H1 (cell line): ENCODE measurements around the gene CHRM3. TPM values are rescaled to one million over a fixed set of nuclear protein-coding genes. Genes with fewer than 3 reads are reported as not detected.

Source experiments
- CBX8 ChIP-seq: fragments of 300-800, 300-1000 bp; sonication (generic); IDR thresholded peaks from 2 replicates; pipeline ENCODE4 v1.7.1; 2016; ENCODE audit warnings: low read depth, low read length, borderline replicate concordance
- EGR1 ChIP-seq: IDR thresholded peaks from 2 replicates; pipeline ENCODE4 v1.6.1; 2011; ENCODE audit warnings: low read depth, low read length, borderline replicate concordance
- EP300 ChIP-seq, 2 experiments: IDR thresholded peaks; 1 replicate in 1 of 2; 2 replicates in 1 of 2; pipeline ENCODE4 v1.6.1; 2011 to 2012; ENCODE audit warnings: low read depth in 2 of 2, low read length in 2 of 2, mild to moderate bottlenecking in 2 of 2, borderline replicate concordance in 1 of 2, inconsistent platforms in 1 of 2, moderate library complexity in 1 of 2
- EZH2 ChIP-seq: fragments of 200-600 bp; sonication (generic); IDR thresholded peaks from 2 replicates; pipeline ENCODE4 v1.7.1; 2012; ENCODE audit warnings: low read depth, mild to moderate bottlenecking, moderate library complexity, low read length, inconsistent platforms; ENCODE audit not compliant: severe bottlenecking
- GABPA ChIP-seq: IDR thresholded peaks from 2 replicates; pipeline ENCODE4 v1.6.1; 2011; ENCODE audit warnings: mild to moderate bottlenecking, low read length, moderate library complexity, borderline replicate concordance; ENCODE audit not compliant: insufficient read depth
- GTF2F1 ChIP-seq: IDR thresholded peaks from 2 replicates; pipeline ENCODE4 v1.6.1; 2012; ENCODE audit warnings: low read depth, low read length, improper control_type of control experiment, borderline replicate concordance
- RNF2 ChIP-seq: fragments of 200-900, 300-1000 bp; sonication (generic); IDR thresholded peaks from 2 replicates; pipeline ENCODE4 v1.7.1; 2016; ENCODE audit warnings: borderline replicate concordance, low read depth, mild to moderate bottlenecking, antibody characterized with exemption, low read length; ENCODE audit not compliant: poor library complexity, severe bottlenecking; ENCODE audit errors: missing control alignments
- SIRT6 ChIP-seq: IDR thresholded peaks from one replicate; pipeline ENCODE4 v1.7.1; 2012; ENCODE audit warnings: low read length, inconsistent platforms
- SIX5 ChIP-seq: IDR thresholded peaks from 2 replicates; pipeline ENCODE4 v1.6.1; 2011; ENCODE audit warnings: mild to moderate bottlenecking, low read depth, low read length
- SRF ChIP-seq: IDR thresholded peaks from 2 replicates; pipeline ENCODE4 v1.6.1; 2011; ENCODE audit warnings: mild to moderate bottlenecking, low read depth, low read length, moderate library complexity
- polyA plus RNA-seq, 7 experiments: library from polyadenylated mRNA; depleted of rRNA in 3 of 7; stranded (reverse) in 5 of 7; unstranded in 2 of 7; fragments of >200 nt in 5 of 7; fragments of 200-250 nt in 2 of 7; gene quantifications; 1 replicate in 5 of 7; 2 replicates in 1 of 7; 4 replicates in 1 of 7; pipeline versions ENCODE4 v1.2.1 to v1.2.3, GENCODE V29; 2011 to 2013; ENCODE audit warnings: missing spikeins in 2 of 7, mixed read lengths in 2 of 7
- total RNA-seq: library from RNA; stranded (reverse); fragmentation: NEBNext Ultra II Directional; extraction: Animal tissue kit (Norgen Biotek cat#: 25700); gene quantifications from 2 replicates; pipeline ENCODE4 v1.2.1, GENCODE V29; 2021
- TF ChIP-seq, protein P1 (sequence below): fragments of 300-600 bp; sonication (generic); IDR thresholded peaks from 2 replicates; pipeline ENCODE4 v1.7.1; 2012; ENCODE audit warnings: low read length, moderate library complexity, mild to moderate bottlenecking, inconsistent platforms; ENCODE audit not compliant: insufficient replicate concordance

CHRM3 gene
- total and polyA plus RNA-seq, 2 of the 8 experiments (the other 6 are each of a cell fraction or from before 2014, with no cell fraction given): 3.3 to 5.0 TPM

- TF ChIP-seq, protein P1, sequence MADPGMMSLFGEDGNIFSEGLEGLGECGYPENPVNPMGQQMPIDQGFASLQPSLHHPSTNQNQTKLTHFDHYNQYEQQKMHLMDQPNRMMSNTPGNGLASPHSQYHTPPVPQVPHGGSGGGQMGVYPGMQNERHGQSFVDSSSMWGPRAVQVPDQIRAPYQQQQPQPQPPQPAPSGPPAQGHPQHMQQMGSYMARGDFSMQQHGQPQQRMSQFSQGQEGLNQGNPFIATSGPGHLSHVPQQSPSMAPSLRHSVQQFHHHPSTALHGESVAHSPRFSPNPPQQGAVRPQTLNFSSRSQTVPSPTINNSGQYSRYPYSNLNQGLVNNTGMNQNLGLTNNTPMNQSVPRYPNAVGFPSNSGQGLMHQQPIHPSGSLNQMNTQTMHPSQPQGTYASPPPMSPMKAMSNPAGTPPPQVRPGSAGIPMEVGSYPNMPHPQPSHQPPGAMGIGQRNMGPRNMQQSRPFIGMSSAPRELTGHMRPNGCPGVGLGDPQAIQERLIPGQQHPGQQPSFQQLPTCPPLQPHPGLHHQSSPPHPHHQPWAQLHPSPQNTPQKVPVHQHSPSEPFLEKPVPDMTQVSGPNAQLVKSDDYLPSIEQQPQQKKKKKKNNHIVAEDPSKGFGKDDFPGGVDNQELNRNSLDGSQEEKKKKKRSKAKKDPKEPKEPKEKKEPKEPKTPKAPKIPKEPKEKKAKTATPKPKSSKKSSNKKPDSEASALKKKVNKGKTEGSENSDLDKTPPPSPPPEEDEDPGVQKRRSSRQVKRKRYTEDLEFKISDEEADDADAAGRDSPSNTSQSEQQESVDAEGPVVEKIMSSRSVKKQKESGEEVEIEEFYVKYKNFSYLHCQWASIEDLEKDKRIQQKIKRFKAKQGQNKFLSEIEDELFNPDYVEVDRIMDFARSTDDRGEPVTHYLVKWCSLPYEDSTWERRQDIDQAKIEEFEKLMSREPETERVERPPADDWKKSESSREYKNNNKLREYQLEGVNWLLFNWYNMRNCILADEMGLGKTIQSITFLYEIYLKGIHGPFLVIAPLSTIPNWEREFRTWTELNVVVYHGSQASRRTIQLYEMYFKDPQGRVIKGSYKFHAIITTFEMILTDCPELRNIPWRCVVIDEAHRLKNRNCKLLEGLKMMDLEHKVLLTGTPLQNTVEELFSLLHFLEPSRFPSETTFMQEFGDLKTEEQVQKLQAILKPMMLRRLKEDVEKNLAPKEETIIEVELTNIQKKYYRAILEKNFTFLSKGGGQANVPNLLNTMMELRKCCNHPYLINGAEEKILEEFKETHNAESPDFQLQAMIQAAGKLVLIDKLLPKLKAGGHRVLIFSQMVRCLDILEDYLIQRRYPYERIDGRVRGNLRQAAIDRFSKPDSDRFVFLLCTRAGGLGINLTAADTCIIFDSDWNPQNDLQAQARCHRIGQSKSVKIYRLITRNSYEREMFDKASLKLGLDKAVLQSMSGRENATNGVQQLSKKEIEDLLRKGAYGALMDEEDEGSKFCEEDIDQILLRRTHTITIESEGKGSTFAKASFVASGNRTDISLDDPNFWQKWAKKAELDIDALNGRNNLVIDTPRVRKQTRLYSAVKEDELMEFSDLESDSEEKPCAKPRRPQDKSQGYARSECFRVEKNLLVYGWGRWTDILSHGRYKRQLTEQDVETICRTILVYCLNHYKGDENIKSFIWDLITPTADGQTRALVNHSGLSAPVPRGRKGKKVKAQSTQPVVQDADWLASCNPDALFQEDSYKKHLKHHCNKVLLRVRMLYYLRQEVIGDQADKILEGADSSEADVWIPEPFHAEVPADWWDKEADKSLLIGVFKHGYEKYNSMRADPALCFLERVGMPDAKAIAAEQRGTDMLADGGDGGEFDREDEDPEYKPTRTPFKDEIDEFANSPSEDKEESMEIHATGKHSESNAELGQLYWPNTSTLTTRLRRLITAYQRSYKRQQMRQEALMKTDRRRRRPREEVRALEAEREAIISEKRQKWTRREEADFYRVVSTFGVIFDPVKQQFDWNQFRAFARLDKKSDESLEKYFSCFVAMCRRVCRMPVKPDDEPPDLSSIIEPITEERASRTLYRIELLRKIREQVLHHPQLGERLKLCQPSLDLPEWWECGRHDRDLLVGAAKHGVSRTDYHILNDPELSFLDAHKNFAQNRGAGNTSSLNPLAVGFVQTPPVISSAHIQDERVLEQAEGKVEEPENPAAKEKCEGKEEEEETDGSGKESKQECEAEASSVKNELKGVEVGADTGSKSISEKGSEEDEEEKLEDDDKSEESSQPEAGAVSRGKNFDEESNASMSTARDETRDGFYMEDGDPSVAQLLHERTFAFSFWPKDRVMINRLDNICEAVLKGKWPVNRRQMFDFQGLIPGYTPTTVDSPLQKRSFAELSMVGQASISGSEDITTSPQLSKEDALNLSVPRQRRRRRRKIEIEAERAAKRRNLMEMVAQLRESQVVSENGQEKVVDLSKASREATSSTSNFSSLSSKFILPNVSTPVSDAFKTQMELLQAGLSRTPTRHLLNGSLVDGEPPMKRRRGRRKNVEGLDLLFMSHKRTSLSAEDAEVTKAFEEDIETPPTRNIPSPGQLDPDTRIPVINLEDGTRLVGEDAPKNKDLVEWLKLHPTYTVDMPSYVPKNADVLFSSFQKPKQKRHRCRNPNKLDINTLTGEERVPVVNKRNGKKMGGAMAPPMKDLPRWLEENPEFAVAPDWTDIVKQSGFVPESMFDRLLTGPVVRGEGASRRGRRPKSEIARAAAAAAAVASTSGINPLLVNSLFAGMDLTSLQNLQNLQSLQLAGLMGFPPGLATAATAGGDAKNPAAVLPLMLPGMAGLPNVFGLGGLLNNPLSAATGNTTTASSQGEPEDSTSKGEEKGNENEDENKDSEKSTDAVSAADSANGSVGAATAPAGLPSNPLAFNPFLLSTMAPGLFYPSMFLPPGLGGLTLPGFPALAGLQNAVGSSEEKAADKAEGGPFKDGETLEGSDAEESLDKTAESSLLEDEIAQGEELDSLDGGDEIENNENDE: no peak
- TF ChIP-seq CBX8 (no peak), GABPA (no peak), EZH2 (no peak), SIX5 (no peak), EP300 (IDR thresholded peaks at IDR 0.05; ENCODE audit: borderline replicate concordance in 1 of 2, low read depth in 2 of 2, low read length in 2 of 2) (no peak), EGR1 (no peak), RNF2 (no peak), GTF2F1 (no peak), SIRT6 (no peak), SRF (no peak)
Observed at GRCh38 chr1:239361403-239361802, 25.0 kb upstream of the CHRM3 start (continued).
